ENCODE data around the gene CDK14.

The CDK14 gene

GRCh38 chr7:91206361-91206960, 610.3 kb downstream of the CDK14 start:
- no CpG with 5 or more reads among the region's 6 CpGs for WGBS (ENCODE audit: extremely low coverage, insufficient coverage, insufficient read length)
- Histone ChIP-seq H2AK5ac (ENCODE audit: low read length) (no peak overlapping the region), H2AFZ (ENCODE audit: insufficient read depth, low read length, poor library complexity) (no peak overlapping the region), H3K9me3 (ENCODE audit: insufficient read depth, low read depth, low read length) (no peaks in the 10 kb centered on the region), H3K4me2 (ENCODE audit: low read length) (no peak overlapping the region), H2BK5ac (ENCODE audit: low read depth, low read length, poor library complexity) (no peak overlapping the region), H4K8ac (ENCODE audit: low read depth, low read length) (no peak overlapping the region), H4K91ac (ENCODE audit: low read depth, low read length) (no peak overlapping the region), H3K18ac (ENCODE audit: low read length) (no peak overlapping the region), H2BK120ac (ENCODE audit: insufficient read depth, low read length, poor library complexity) (no peak overlapping the region), H2BK12ac (ENCODE audit: low read length) (no peak overlapping the region), H3K27ac (ENCODE audit: low read depth, low read length) (no peak overlapping the region), H3K79me1 (ENCODE audit: low read length) (no peaks in the 10 kb centered on the region), H3K23ac (ENCODE audit: low read length) (no peak overlapping the region), H3K27me3 (ENCODE audit: insufficient read depth, low read length) (no peaks in the 10 kb centered on the region), H3K36me3 (ENCODE audit: control insufficient read depth in 1 of 2, insufficient read depth in 2 of 2, low read length in 2 of 2) (no peaks in the 10 kb centered on the region), H3K4me3 (ENCODE audit: low read depth, low read length) (no peak overlapping the region), H3K14ac (ENCODE audit: low read length) (no peak overlapping the region), H3K79me2 (ENCODE audit: control insufficient read depth, insufficient read depth, low read length, poor library complexity) (no peaks in the 10 kb centered on the region), H4K12ac (ENCODE audit: low read depth, low read length) (no peak overlapping the region), H3K4me1 (ENCODE audit: control insufficient read depth in 1 of 2, insufficient read depth in 2 of 2, low read length in 2 of 2) (no peaks in the 10 kb centered on the region), H3K4ac (ENCODE audit: low read depth, low read length) (no peak overlapping the region), H3K9ac (ENCODE audit: low read length) (no peak overlapping the region)
- DNase-seq, result no peak

- H3K36me3 ChIP-seq (ENCODE audit: control insufficient read depth in 1 of 2, insufficient read depth in 2 of 2, low read length in 2 of 2), result no peaks in the 10 kb centered on the region
- no CpG with 5 or more reads among the region's 7 CpGs for WGBS (ENCODE audit: extremely low coverage, insufficient coverage, insufficient read length)
Measured at GRCh38 chr7:91212582-91212981, 616.5 kb downstream of the CDK14 start.

GRCh38 chr7:91226411-91226810, 630.3 kb downstream of the CDK14 start:
- Histone ChIP-seq H2AK5ac (ENCODE audit: low read length) (no peak overlapping the region), H4K8ac (ENCODE audit: low read depth, low read length) (no peak overlapping the region), H3K4me2 (ENCODE audit: low read length) (no peak overlapping the region), H3K79me1 (ENCODE audit: low read length) (no peaks in the 10 kb centered on the region), H3K79me2 (ENCODE audit: control insufficient read depth, insufficient read depth, low read length, poor library complexity) (no peaks in the 10 kb centered on the region), H2AFZ (ENCODE audit: insufficient read depth, low read length, poor library complexity) (no peak overlapping the region), H3K9ac (ENCODE audit: low read length) (no peak overlapping the region), H3K23ac (ENCODE audit: low read length) (no peak overlapping the region), H4K91ac (ENCODE audit: low read depth, low read length) (no peak overlapping the region), H2BK5ac (ENCODE audit: low read depth, low read length, poor library complexity) (no peak overlapping the region), H3K4me3 (ENCODE audit: low read depth, low read length) (no peak overlapping the region), H2BK120ac (ENCODE audit: insufficient read depth, low read length, poor library complexity) (no peak overlapping the region), H3K36me3 (ENCODE audit: control insufficient read depth in 1 of 2, insufficient read depth in 2 of 2, low read length in 2 of 2) (no peaks in the 10 kb centered on the region), H4K12ac (ENCODE audit: low read depth, low read length) (no peak overlapping the region), H3K9me3 (ENCODE audit: insufficient read depth, low read depth, low read length) (no peaks in the 10 kb centered on the region), H2BK12ac (ENCODE audit: low read length) (no peak overlapping the region), H3K4me1 (ENCODE audit: control insufficient read depth in 1 of 2, insufficient read depth in 2 of 2, low read length in 2 of 2) (no peaks in the 10 kb centered on the region), H3K18ac (ENCODE audit: low read length) (no peak overlapping the region), H3K27ac (ENCODE audit: low read depth, low read length) (no peak overlapping the region), H3K14ac (ENCODE audit: low read length) (no peak overlapping the region), H3K27me3 (ENCODE audit: insufficient read depth, low read length) (no peaks in the 10 kb centered on the region), H3K4ac (ENCODE audit: low read depth, low read length) (no peak overlapping the region)
- no CpG with 5 or more reads among the region's 2 CpGs for WGBS (ENCODE audit: extremely low coverage, insufficient coverage, insufficient read length)
- DNase-seq, result no peak

More at GRCh38 chr7:91212582-91212981, 616.5 kb downstream of the CDK14 start:
- H2BK120ac ChIP-seq (ENCODE audit: insufficient read depth, low read length, poor library complexity), result no peak overlapping the region
- H2BK5ac ChIP-seq (ENCODE audit: low read depth, low read length, poor library complexity), result no peak overlapping the region
- H2AFZ ChIP-seq (ENCODE audit: insufficient read depth, low read length, poor library complexity), result no peak overlapping the region
- no peak overlapping the region for H4K8ac ChIP-seq (ENCODE audit: low read depth, low read length)
- H3K27me3 ChIP-seq (ENCODE audit: insufficient read depth, low read length), result no peaks in the 10 kb centered on the region
- no peak overlapping the region for H3K9ac ChIP-seq (ENCODE audit: low read length)
- no peak overlapping the region for H3K18ac ChIP-seq (ENCODE audit: low read length)
- no peak overlapping the region for H3K4me2 ChIP-seq (ENCODE audit: low read length)
- no peak overlapping the region for H4K91ac ChIP-seq (ENCODE audit: low read depth, low read length)
- no peak overlapping the region for H2BK12ac ChIP-seq (ENCODE audit: low read length)
- no peaks in the 10 kb centered on the region for H3K79me2 ChIP-seq (ENCODE audit: control insufficient read depth, insufficient read depth, low read length, poor library complexity)
- DNase-seq, result no peak
- H3K9me3 ChIP-seq (ENCODE audit: insufficient read depth, low read depth, low read length), result no peaks in the 10 kb centered on the region
- H3K79me1 ChIP-seq (ENCODE audit: low read length), result no peaks in the 10 kb centered on the region
- H3K14ac ChIP-seq (ENCODE audit: low read length), result no peak overlapping the region
- H2AK5ac ChIP-seq (ENCODE audit: low read length), result no peak overlapping the region
- H3K4me3 ChIP-seq (ENCODE audit: low read depth, low read length), result no peak overlapping the region
- no peaks in the 10 kb centered on the region for H3K4me1 ChIP-seq (ENCODE audit: control insufficient read depth in 1 of 2, insufficient read depth in 2 of 2, low read length in 2 of 2)
- H3K27ac ChIP-seq (ENCODE audit: low read depth, low read length), result no peak overlapping the region
- H3K4ac ChIP-seq (ENCODE audit: low read depth, low read length), result no peak overlapping the region
- H3K23ac ChIP-seq (ENCODE audit: low read length), result no peak overlapping the region
- no peak overlapping the region for H4K12ac ChIP-seq (ENCODE audit: low read depth, low read length)

- H2BK5ac ChIP-seq (ENCODE audit: low read depth, low read length, poor library complexity), result no peak overlapping the region
- no peak overlapping the region for H3K27ac ChIP-seq (ENCODE audit: low read depth, low read length)
- DNase-seq, result no peak
- H3K4ac ChIP-seq (ENCODE audit: low read depth, low read length), result no peak overlapping the region
- no peaks in the 10 kb centered on the region for H3K36me3 ChIP-seq (ENCODE audit: control insufficient read depth in 1 of 2, insufficient read depth in 2 of 2, low read length in 2 of 2)
- no peak overlapping the region for H4K8ac ChIP-seq (ENCODE audit: low read depth, low read length)
- no peak overlapping the region for H2BK120ac ChIP-seq (ENCODE audit: insufficient read depth, low read length, poor library complexity)
- no peak overlapping the region for H3K4me2 ChIP-seq (ENCODE audit: low read length)
- no peaks in the 10 kb centered on the region for H3K27me3 ChIP-seq (ENCODE audit: insufficient read depth, low read length)
- H2AFZ ChIP-seq (ENCODE audit: insufficient read depth, low read length, poor library complexity), result no peak overlapping the region
- no peak overlapping the region for H4K91ac ChIP-seq (ENCODE audit: low read depth, low read length)
- no peak overlapping the region for H4K12ac ChIP-seq (ENCODE audit: low read depth, low read length)
- no peak overlapping the region for H3K4me3 ChIP-seq (ENCODE audit: low read depth, low read length)
- no peak overlapping the region for H2AK5ac ChIP-seq (ENCODE audit: low read length)
- H3K79me2 ChIP-seq (ENCODE audit: control insufficient read depth, insufficient read depth, low read length, poor library complexity), result no peaks in the 10 kb centered on the region
- no peaks in the 10 kb centered on the region for H3K79me1 ChIP-seq (ENCODE audit: low read length)
- H2BK12ac ChIP-seq (ENCODE audit: low read length), result no peak overlapping the region
- no peak overlapping the region for H3K9ac ChIP-seq (ENCODE audit: low read length)
- no peak overlapping the region for H3K23ac ChIP-seq (ENCODE audit: low read length)
- no peaks in the 10 kb centered on the region for H3K4me1 ChIP-seq (ENCODE audit: control insufficient read depth in 1 of 2, insufficient read depth in 2 of 2, low read length in 2 of 2)
- no CpG with 5 or more reads among the region's 2 CpGs for WGBS (ENCODE audit: extremely low coverage, insufficient coverage, insufficient read length)
- H3K14ac ChIP-seq (ENCODE audit: low read length), result no peak overlapping the region
- no peak overlapping the region for H3K18ac ChIP-seq (ENCODE audit: low read length)
- H3K9me3 ChIP-seq (ENCODE audit: insufficient read depth, low read depth, low read length), result no peaks in the 10 kb centered on the region
Measured at GRCh38 chr7:91228327-91228726, 632.2 kb downstream of the CDK14 start.
